ENCODE data around the gene IPO4. TPM values are rescaled to one million over a fixed set of nuclear protein-coding genes. Genes with fewer than 3 reads are reported as not detected.
A peak's percentile ranks its signal among the peaks of the same experiment; 100 is the strongest.

IPO4 gene
- total and polyA plus RNA-seq, 2 of the 13 experiments (the other 11 are each of a cell fraction or from before 2014, with no cell fraction given), result 39.0 to 179 TPM

- TF ChIP-seq TFE3 (CRISPR knock-in tag; IDR thresholded peaks at IDR 0.05) (peak; percentile 99), ZNF234 (CRISPR knock-in tag; conservative IDR thresholded peaks at IDR 0.05) (no peak), ZNF672 (CRISPR knock-in tag; IDR thresholded peaks at IDR 0.05) (no peak), ZNF335 (CRISPR knock-in tag; IDR thresholded peaks at IDR 0.05) (peak; percentile 98), POGZ (CRISPR knock-in tag; IDR thresholded peaks at IDR 0.05) (peak; percentile 100), ZBTB25 (CRISPR knock-in tag; IDR thresholded peaks at IDR 0.05) (peak; percentile 97), ZNF383 (CRISPR knock-in tag; IDR thresholded peaks at IDR 0.05; ENCODE audit: borderline replicate concordance) (peak; percentile 100; the same call in 1 of the 2 replicates), PHF21A (CRISPR knock-in tag; IDR thresholded peaks at IDR 0.05) (no peak), HBP1 (CRISPR knock-in tag; IDR thresholded peaks at IDR 0.05; ENCODE audit: low read depth) (peak; percentile 99), SNRNP70 (IDR thresholded peaks at IDR 0.05; ENCODE audit: low read depth, low read length) (no peak), ZNF674 (CRISPR knock-in tag; IDR thresholded peaks at IDR 0.05; ENCODE audit: low read depth) (no peak), ATF1 (CRISPR knock-in tag; IDR thresholded peaks at IDR 0.05) (no peak), EEA1 (CRISPR knock-in tag; IDR thresholded peaks at IDR 0.05; ENCODE audit: borderline replicate concordance) (peak; percentile 99; the same call in 1 of the 2 replicates), ZNF441 (CRISPR knock-in tag; IDR thresholded peaks at IDR 0.05; ENCODE audit: borderline replicate concordance) (peak; percentile 68), ZNF329 (CRISPR knock-in tag; IDR thresholded peaks at IDR 0.05; ENCODE audit: low read depth) (no peak; the same call in none of the 2 replicates), MAFF (IDR thresholded peaks at IDR 0.05; ENCODE audit: low read depth, low read length) (peak; percentile 32; the same call in 1 of the 2 replicates), ZNF784 (CRISPR knock-in tag; IDR thresholded peaks at IDR 0.05; ENCODE audit: borderline replicate concordance) (peak; percentile 98), MYNN (CRISPR knock-in tag; IDR thresholded peaks at IDR 0.05; ENCODE audit: low read depth) (no peak; the same call in 1 of the 2 replicates), MXD3 (CRISPR knock-in tag; IDR thresholded peaks at IDR 0.05) (peak; percentile 99), ZNF629 (CRISPR knock-in tag; conservative IDR thresholded peaks at IDR 0.05) (peak; percentile 52), ZBTB39 (CRISPR knock-in tag; IDR thresholded peaks at IDR 0.05) (peak; percentile 72; the same call in 1 of the 2 replicates)
Measured at GRCh38 chr14:24212924-24213865, 24.6 kb upstream of the IPO4 start, which contains the start of gene CHMP4A (continued).

All from HepG2 (cell line).